Activated B cell treated with CpG ODN at 0.5 μM for 24 hours (primary cell): Measurements from ENCODE around the gene CSF1. TPM values are rescaled to one million over a fixed set of nuclear protein-coding genes. Genes with fewer than 3 reads are reported as not detected.
"Not testable (repeated sequence)": the region's sequence is repeated elsewhere in the genome, so short reads cannot be mapped to it uniquely, and the experiment has no call there.

Source experiments
- ATAC-seq: fragments of 200-7000 bp; cut with Tn5 transposase; one replicate; pipeline ENCODE4 v1.10.0; 2021; ENCODE audit warnings: low read depth, mild to moderate bottlenecking, moderate library complexity
- CTCF ChIA-PET: fragments of 350-600 bp; sonication (Branson Sonifier 250); formaldehyde crosslinking; loops from one replicate; lab custom pipeline; 2021; ENCODE audit warnings: antibody characterized with exemption; lab: Charles Lee
- POLR2A ChIA-PET: fragments of 350-600 bp; sonication (Branson Sonifier 250); formaldehyde crosslinking; loops from one replicate; lab custom pipeline; 2021; ENCODE audit warnings: antibody characterized with exemption; lab: Charles Lee
- DNase-seq: peaks from one replicate; pipeline ENCODE4 v3.0.0; 2022
- H3K27ac Mint-ChIP-seq: one replicate; pipeline ENCODE4 v1.8.0; 2020; ENCODE audit warnings: mixed read lengths
- H3K27me3 Mint-ChIP-seq: one replicate; pipeline ENCODE4 v1.8.0; 2021; ENCODE audit warnings: mixed read lengths
- H3K36me3 Mint-ChIP-seq: one replicate; pipeline ENCODE4 v1.8.0; 2021; ENCODE audit warnings: low read depth, mixed read lengths
- H3K4me1 Mint-ChIP-seq: one replicate; pipeline ENCODE4 v1.8.0; 2021; ENCODE audit warnings: mixed read lengths
- H3K4me3 Mint-ChIP-seq: one replicate; pipeline ENCODE4 v1.8.0; 2020; ENCODE audit warnings: mild to moderate bottlenecking, mixed read lengths
- H3K9me3 Mint-ChIP-seq: one replicate; pipeline ENCODE4 v1.8.0; 2020; ENCODE audit warnings: mixed read lengths
- intact Hi-C: fragments of 100-400 bp; cut with micrococcal nuclease; formaldehyde crosslinking; loops from one replicate; pipeline ENCODE4 v1.15.1; 2024
- total RNA-seq: library from RNA; stranded (reverse); gene quantifications from 2 replicates; pipeline ENCODE4 v1.2.3, GENCODE V29; 2022
- TF ChIP-seq, protein P1 (sequence below): fragments of 200-600 bp; IDR thresholded peaks from one replicate; pipeline ENCODE4 v1.8.0; 2022; ENCODE audit warnings: antibody characterized with exemption, mild to moderate bottlenecking

CSF1 gene
- total RNA-seq, 1 donor from 2014 or later: 2.0 TPM

DNA sequence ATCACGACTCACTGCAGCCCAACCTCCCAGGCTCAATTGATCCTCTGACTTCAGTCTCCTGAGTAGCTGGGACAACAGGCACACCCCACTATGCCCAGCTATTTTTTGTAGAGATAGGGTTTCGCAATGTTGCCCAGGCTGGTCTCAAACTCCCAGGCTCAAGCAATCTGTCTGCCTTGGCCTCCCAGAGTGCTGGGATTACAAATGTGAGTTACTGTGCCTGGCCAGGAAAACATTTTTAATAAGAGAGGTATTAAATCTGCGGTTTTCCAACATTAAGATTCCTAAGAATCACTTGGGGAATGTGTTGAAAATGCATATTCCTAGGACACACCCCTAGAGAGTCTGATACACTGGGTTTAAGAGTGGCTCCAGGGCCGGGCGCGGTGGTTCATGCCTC is 8.7 kb downstream of the CSF1 start:
- ChIA-PET CTCF (no interaction called here), POLR2A (no interaction called here)
- TF ChIP-seq, protein P1, sequence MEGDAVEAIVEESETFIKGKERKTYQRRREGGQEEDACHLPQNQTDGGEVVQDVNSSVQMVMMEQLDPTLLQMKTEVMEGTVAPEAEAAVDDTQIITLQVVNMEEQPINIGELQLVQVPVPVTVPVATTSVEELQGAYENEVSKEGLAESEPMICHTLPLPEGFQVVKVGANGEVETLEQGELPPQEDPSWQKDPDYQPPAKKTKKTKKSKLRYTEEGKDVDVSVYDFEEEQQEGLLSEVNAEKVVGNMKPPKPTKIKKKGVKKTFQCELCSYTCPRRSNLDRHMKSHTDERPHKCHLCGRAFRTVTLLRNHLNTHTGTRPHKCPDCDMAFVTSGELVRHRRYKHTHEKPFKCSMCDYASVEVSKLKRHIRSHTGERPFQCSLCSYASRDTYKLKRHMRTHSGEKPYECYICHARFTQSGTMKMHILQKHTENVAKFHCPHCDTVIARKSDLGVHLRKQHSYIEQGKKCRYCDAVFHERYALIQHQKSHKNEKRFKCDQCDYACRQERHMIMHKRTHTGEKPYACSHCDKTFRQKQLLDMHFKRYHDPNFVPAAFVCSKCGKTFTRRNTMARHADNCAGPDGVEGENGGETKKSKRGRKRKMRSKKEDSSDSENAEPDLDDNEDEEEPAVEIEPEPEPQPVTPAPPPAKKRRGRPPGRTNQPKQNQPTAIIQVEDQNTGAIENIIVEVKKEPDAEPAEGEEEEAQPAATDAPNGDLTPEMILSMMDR: no peak
- Mint-ChIP-seq H3K9me3 (no peaks in the 10 kb centered on the region), H3K27me3 (peaks cover 12% of the 10 kb centered on the region), H3K27ac (no peak overlapping the region), H3K36me3 (no peaks in the 10 kb centered on the region), H3K4me3 (no peak overlapping the region), H3K4me1 (no peaks in the 10 kb centered on the region)
- intact Hi-C loops: no loop called here
- ATAC-seq (no peak), DNase-seq (no peak)

DNA sequence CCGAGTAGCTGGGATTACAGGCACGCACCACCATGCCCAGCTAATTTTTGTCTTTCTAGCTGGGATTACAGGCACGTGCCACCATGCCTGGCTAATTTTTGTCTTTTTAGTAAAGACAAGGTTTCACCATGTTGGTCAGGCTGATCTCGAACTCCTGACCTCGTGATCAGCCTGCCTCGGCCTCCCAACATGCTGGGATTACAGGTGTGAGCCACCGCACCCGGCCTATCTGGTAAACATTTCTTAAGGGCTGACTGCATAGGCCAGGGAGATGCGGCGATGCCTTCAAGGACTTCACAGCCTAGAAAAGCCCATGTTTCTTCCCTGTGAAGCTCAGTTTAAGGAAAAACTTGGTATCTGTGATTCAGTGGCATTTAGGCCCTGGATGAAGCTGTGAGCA is 9.7 kb downstream of the CSF1 start:
- POLR2A ChIA-PET, H3K4me1 Mint-ChIP-seq, H3K27ac Mint-ChIP-seq, CTCF ChIA-PET, H3K27me3 Mint-ChIP-seq, intact Hi-C loops, DNase-seq, H3K4me3 Mint-ChIP-seq, H3K9me3 Mint-ChIP-seq, H3K36me3 Mint-ChIP-seq, ATAC-seq: not testable (repeated sequence)

DNA sequence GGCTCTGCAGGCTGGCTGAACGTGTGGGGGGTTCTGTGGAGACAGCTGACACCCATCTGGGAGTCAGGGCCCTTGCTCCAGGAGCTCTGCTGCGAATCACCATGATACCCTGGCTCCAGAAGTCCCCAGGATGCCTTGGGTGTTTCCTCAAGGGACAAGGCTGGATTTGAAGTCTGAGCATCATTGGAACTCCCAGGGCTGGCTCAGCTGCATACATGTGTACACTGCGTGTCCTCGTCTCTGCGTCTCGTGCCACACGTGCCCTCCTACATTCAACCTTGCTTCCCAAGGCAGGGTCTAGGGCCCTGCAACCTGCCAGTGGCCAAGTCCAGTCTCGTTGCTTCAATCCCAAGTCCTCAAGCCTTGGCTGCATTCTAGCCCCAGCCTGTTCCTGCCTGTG is 11.7 kb downstream of the CSF1 start:
- Mint-ChIP-seq H3K4me3 (no peak overlapping the region), H3K36me3 (peaks cover 3% of the 10 kb centered on the region), H3K27ac (no peak overlapping the region), H3K27me3 (peaks cover 2% of the 10 kb centered on the region), H3K9me3 (no peaks in the 10 kb centered on the region), H3K4me1 (no peaks in the 10 kb centered on the region)
- POLR2A ChIA-PET: no interaction called here
- ATAC-seq (no peak), DNase-seq (no peak)
- CTCF ChIA-PET: no interaction called here
- TF ChIP-seq, protein P1: no peak
- intact Hi-C loops: no loop called here

DNA sequence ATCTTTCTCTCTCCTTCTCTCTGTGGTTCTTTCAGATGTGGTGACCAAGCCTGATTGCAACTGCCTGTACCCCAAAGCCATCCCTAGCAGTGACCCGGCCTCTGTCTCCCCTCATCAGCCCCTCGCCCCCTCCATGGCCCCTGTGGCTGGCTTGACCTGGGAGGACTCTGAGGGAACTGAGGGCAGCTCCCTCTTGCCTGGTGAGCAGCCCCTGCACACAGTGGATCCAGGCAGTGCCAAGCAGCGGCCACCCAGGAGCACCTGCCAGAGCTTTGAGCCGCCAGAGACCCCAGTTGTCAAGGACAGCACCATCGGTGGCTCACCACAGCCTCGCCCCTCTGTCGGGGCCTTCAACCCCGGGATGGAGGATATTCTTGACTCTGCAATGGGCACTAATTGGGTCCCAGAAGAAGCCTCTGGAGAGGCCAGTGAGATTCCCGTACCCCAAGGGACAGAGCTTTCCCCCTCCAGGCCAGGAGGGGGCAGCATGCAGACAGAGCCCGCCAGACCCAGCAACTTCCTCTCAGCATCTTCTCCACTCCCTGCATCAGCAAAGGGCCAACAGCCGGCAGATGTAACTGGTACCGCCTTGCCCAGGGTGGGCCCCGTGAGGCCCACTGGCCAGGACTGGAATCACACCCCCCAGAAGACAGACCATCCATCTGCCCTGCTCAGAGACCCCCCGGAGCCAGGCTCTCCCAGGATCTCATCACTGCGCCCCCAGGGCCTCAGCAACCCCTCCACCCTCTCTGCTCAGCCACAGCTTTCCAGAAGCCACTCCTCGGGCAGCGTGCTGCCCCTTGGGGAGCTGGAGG is 12.7 kb downstream of the CSF1 start:
- intact Hi-C loops: no loop called here
- ChIA-PET CTCF (interaction anchor here (1.0 kb wide), 1 partner anchor 61 kb away, joined by 4 read pairs; the partner anchor contains the start of gene AHCYL1), POLR2A (no interaction called here)
- no peak for ATAC-seq
- Mint-ChIP-seq H3K27me3 (peaks cover under 1% of the 10 kb centered on the region), H3K36me3 (peaks cover 3% of the 10 kb centered on the region), H3K4me1 (no peaks in the 10 kb centered on the region), H3K4me3 (no peak overlapping the region), H3K27ac (no peak overlapping the region), H3K9me3 (no peaks in the 10 kb centered on the region)
- TF ChIP-seq, protein P1: no peak
- DNase-seq: no peak

DNA sequence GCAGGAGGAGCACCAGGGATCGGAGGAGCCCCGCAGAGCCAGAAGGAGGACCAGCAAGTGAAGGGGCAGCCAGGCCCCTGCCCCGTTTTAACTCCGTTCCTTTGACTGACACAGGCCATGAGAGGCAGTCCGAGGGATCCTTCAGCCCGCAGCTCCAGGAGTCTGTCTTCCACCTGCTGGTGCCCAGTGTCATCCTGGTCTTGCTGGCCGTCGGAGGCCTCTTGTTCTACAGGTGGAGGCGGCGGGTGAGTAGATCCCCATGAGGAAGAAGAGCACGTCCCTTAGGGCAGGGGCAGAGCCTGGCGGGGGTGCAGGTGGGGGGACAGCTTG is 13.3 kb downstream of the CSF1 start:
- no peak overlapping the region for H3K27ac Mint-ChIP-seq
- intact Hi-C loops: no loop called here
- CTCF ChIA-PET: interaction anchor here (1.0 kb wide), 1 partner anchor 61 kb away, joined by 4 read pairs; the partner anchor contains the start of gene AHCYL1

More for the DNA sequence above, 13.3 kb downstream of the CSF1 start:
- DNase-seq: no peak
- no peaks in the 10 kb centered on the region for H3K9me3 Mint-ChIP-seq
- no peak overlapping the region for H3K4me3 Mint-ChIP-seq
- no peaks in the 10 kb centered on the region for H3K27me3 Mint-ChIP-seq
- TF ChIP-seq, protein P1: no peak
- H3K36me3 Mint-ChIP-seq: peaks cover 3% of the 10 kb centered on the region
- ATAC-seq: no peak
- H3K4me1 Mint-ChIP-seq: no peaks in the 10 kb centered on the region
- POLR2A ChIA-PET: no interaction called here
